ENCODE measurements around the gene ZFR2. TPM values are rescaled to one million over a fixed set of nuclear protein-coding genes. Genes with fewer than 3 reads are reported as not detected.

Gene ZFR2
- total and polyA plus RNA-seq, 2 of the 8 experiments (the other 6 are each of a cell fraction or from before 2014, with no cell fraction given), result 14.5 to 28.4 TPM

DNA sequence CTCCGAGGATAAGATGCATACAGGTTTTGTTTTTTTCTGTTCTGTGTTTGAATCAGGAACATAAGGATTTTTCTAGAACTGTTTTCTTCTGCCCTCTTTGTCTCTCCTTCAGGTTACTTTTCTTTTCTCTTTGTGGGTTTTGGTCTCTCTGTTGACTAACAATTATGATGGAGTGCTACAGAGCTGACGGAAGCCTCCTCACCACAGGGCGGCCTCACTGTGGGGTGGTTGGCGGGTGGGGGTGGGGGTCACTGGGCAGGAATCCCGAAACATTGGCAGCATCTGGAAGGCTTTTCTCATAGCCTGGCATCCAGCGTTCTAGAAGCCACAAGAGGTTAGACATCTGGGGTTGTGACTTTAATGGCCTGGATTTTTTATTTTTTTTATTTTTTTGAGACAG is 70.7 kb downstream of the ZFR2 start:
- H3K14ac ChIP-seq (ENCODE audit: insufficient read length), result no peak overlapping the region
- TF ChIP-seq JUND (IDR thresholded peaks at IDR 0.05; ENCODE audit: low read length), result no peak
- TF ChIP-seq BCL11A (IDR thresholded peaks at IDR 0.05; ENCODE audit: low read depth in 2 of 2, low read length in 2 of 2), result no peak
- TF ChIP-seq JUN (IDR thresholded peaks at IDR 0.05; ENCODE audit: low read depth, low read length), result no peak
- TF ChIP-seq TAF7 (optimal IDR thresholded peaks at IDR 0.05; ENCODE audit: borderline replicate concordance, low read depth, low read length), result no peak
- no peak for TF ChIP-seq EP300 (IDR thresholded peaks at IDR 0.05; ENCODE audit: borderline replicate concordance in 1 of 2, low read depth in 2 of 2, low read length in 2 of 2)
- TF ChIP-seq HDAC6 (IDR thresholded peaks at IDR 0.05; ENCODE audit: low read depth, low read length), result no peak
- TF ChIP-seq GABPA (IDR thresholded peaks at IDR 0.05; ENCODE audit: borderline replicate concordance, insufficient read depth, low read length), result no peak
- TF ChIP-seq PHF8 (conservative IDR thresholded peaks at IDR 0.05; ENCODE audit: low read depth, low read length), result no peak
- no peak for TF ChIP-seq GTF2F1 (IDR thresholded peaks at IDR 0.05; ENCODE audit: borderline replicate concordance, low read depth, low read length)
- TF ChIP-seq SP2 (IDR thresholded peaks at IDR 0.05; ENCODE audit: low read length), result no peak
- no peak for TF ChIP-seq SAP30 (IDR thresholded peaks at IDR 0.05; ENCODE audit: insufficient read depth, insufficient replicate concordance, low read length)

More for the DNA sequence above, 70.7 kb downstream of the ZFR2 start:
- CTCF ChIA-PET (ENCODE audit: partially characterized antibody), result interaction anchor here (0.9 to 2.6 kb wide), 6 partner anchors 10 to 51 kb away, joined by 3 to 13 read pairs (median 4); no protein-coding TSS in a partner anchor
- Histone ChIP-seq H2BK20ac (ENCODE audit: low read length) (no peak overlapping the region), H4K91ac (replicated peaks; ENCODE audit: insufficient read length, low read length) (no peak overlapping the region), H4K5ac (ENCODE audit: insufficient read length, low read depth, low read length) (no peak overlapping the region), H3K9ac (replicated peaks in 1 of 4; ENCODE audit: extremely low read depth in 1 of 4, low read depth in 3 of 4, low read length in 3 of 4) (no peak overlapping the region), H3K36me3 (ENCODE audit: control insufficient read depth in 2 of 4, insufficient read depth in 4 of 4, low read length in 3 of 4) (no peaks in the 10 kb centered on the region), H3K56ac (replicated peaks; ENCODE audit: insufficient read length, low read depth, low read length) (no peak overlapping the region), H3K23me2 (ENCODE audit: low read depth, low read length) (peaks cover 6% of the 10 kb centered on the region; the same call in 1 of the 2 replicates), H2BK15ac (ENCODE audit: low read length) (no peak overlapping the region), H2BK5ac (ENCODE audit: low read depth, low read length) (no peak overlapping the region), H3K4me3 (ENCODE audit: extremely low read depth in 1 of 4, insufficient read depth in 2 of 4, low read depth in 3 of 4, low read length in 4 of 4) (no peak overlapping the region), H3K79me2 (ENCODE audit: control insufficient read depth in 1 of 2, insufficient read depth in 2 of 2, low read length in 2 of 2) (no peaks in the 10 kb centered on the region), H2AFZ (ENCODE audit: low read length) (no peak overlapping the region), H3K23ac (ENCODE audit: insufficient read length) (no peak overlapping the region), H2BK12ac (ENCODE audit: low read depth, low read length) (no peak overlapping the region), H3K79me1 (ENCODE audit: low read depth, low read length) (no peaks in the 10 kb centered on the region), H2AK5ac (ENCODE audit: low read depth, low read length) (no peak overlapping the region), H3K4me2 (ENCODE audit: insufficient read depth in 1 of 2, low read depth in 2 of 2, low read length in 2 of 2) (no peak overlapping the region), H3K18ac (ENCODE audit: extremely low read depth, low read length) (no peak overlapping the region), H3K4me1 (replicated peaks in 1 of 4; ENCODE audit: control insufficient read depth in 3 of 4, insufficient read depth in 4 of 4, low read length in 3 of 4) (peaks cover 0 to 3% (median 1%) of the 10 kb centered on the region in 4 experiments; a peak in 3 of 7 replicates), H3K27me3 (replicated peaks in 1 of 4; ENCODE audit: control insufficient read depth in 3 of 4, extremely low read depth in 1 of 4, insufficient read depth in 3 of 4, low read length in 3 of 4) (peaks cover 0 to 6% (median 4%) of the 10 kb centered on the region in 4 experiments; a peak in 5 of 7 replicates), H2BK120ac (replicated peaks; ENCODE audit: low read depth, low read length) (no peak overlapping the region), H4K20me1 (replicated peaks in 1 of 2; ENCODE audit: control insufficient read depth in 1 of 2, insufficient read depth in 2 of 2, low read length in 2 of 2) (no peaks in the 10 kb centered on the region), H3K4ac (replicated peaks; ENCODE audit: insufficient read length, low read depth, low read length) (no peak overlapping the region), H4K8ac (ENCODE audit: extremely low read depth, insufficient read depth, low read length) (no peak overlapping the region; the same call in 1 of the 2 replicates), H3K27ac (ENCODE audit: low read depth, low read length) (no peak overlapping the region), H3K9me3 (ENCODE audit: insufficient read depth in 2 of 2, low read depth in 1 of 2, low read length in 1 of 2) (peaks cover 4 to 6% of the 10 kb centered on the region in 2 experiments; a peak in 2 of 4 replicates)
- no peak for FAIRE-seq
- 83% methylated on average over 6 of the region's 6 CpGs; no CpG with 5 or more reads in 1 of the 2 experiments for WGBS, 2 experiments (ENCODE audit: extremely low coverage in 1 of 2, insufficient coverage in 1 of 2, insufficient read length in 1 of 2, insufficient replicate concordance in 2 of 2, low coverage in 1 of 2, low lambda C conversion rate in 2 of 2, missing lambda C conversion rate in 1 of 2)
- no peak for DNase-seq (ENCODE audit: low read depth in 1 of 2, low spot score in 2 of 2)
- POLR2A ChIA-PET (ENCODE audit: partially characterized antibody), result interaction anchor here (1.4 kb wide), 1 partner anchor 66 kb away, joined by 5 read pairs; no protein-coding TSS in a partner anchor

Measured in H1 (cell line).